ENCODE data around the gene CACNA1G. TPM values are rescaled to one million over a fixed set of nuclear protein-coding genes. Genes with fewer than 3 reads are reported as not detected.

CACNA1G gene
- total RNA-seq, 1 donor from 2014 or later: 29.0 TPM

- Mint-ChIP-seq H3K9me3 (no peaks in the 10 kb centered on the region), H3K4me1 (peaks cover 25% of the 10 kb centered on the region), H3K36me3 (no peaks in the 10 kb centered on the region), H3K27ac (no peak overlapping the region), H3K27me3 (ENCODE audit: low read depth) (peaks cover 1% of the 10 kb centered on the region), H3K4me3 (no peak overlapping the region)
- DNase-seq (ENCODE audit: low spot score in 2 of 2, unreplicated experiment in 2 of 2): no peak
- TF ChIP-seq, protein P1, sequence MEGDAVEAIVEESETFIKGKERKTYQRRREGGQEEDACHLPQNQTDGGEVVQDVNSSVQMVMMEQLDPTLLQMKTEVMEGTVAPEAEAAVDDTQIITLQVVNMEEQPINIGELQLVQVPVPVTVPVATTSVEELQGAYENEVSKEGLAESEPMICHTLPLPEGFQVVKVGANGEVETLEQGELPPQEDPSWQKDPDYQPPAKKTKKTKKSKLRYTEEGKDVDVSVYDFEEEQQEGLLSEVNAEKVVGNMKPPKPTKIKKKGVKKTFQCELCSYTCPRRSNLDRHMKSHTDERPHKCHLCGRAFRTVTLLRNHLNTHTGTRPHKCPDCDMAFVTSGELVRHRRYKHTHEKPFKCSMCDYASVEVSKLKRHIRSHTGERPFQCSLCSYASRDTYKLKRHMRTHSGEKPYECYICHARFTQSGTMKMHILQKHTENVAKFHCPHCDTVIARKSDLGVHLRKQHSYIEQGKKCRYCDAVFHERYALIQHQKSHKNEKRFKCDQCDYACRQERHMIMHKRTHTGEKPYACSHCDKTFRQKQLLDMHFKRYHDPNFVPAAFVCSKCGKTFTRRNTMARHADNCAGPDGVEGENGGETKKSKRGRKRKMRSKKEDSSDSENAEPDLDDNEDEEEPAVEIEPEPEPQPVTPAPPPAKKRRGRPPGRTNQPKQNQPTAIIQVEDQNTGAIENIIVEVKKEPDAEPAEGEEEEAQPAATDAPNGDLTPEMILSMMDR (IDR thresholded peaks at IDR 0.05; ENCODE audit: unreplicated experiment): no peak
Measured at GRCh38 chr17:50661348-50661747, 100.8 kb downstream of the CACNA1G start.

GRCh38 chr17:50661795-50662391 lies 101.4 kb downstream of the CACNA1G start:
- TF ChIP-seq, protein P1 (IDR thresholded peaks at IDR 0.05; ENCODE audit: unreplicated experiment): no peak
- Mint-ChIP-seq H3K36me3 (no peaks in the 10 kb centered on the region), H3K4me1 (peaks cover 25% of the 10 kb centered on the region), H3K27me3 (ENCODE audit: low read depth) (peaks cover 1% of the 10 kb centered on the region), H3K9me3 (no peaks in the 10 kb centered on the region), H3K27ac (peak overlapping the region; percentile 69), H3K4me3 (no peak overlapping the region)
- no peak for DNase-seq (ENCODE audit: low spot score in 2 of 2, unreplicated experiment in 2 of 2)

DNA sequence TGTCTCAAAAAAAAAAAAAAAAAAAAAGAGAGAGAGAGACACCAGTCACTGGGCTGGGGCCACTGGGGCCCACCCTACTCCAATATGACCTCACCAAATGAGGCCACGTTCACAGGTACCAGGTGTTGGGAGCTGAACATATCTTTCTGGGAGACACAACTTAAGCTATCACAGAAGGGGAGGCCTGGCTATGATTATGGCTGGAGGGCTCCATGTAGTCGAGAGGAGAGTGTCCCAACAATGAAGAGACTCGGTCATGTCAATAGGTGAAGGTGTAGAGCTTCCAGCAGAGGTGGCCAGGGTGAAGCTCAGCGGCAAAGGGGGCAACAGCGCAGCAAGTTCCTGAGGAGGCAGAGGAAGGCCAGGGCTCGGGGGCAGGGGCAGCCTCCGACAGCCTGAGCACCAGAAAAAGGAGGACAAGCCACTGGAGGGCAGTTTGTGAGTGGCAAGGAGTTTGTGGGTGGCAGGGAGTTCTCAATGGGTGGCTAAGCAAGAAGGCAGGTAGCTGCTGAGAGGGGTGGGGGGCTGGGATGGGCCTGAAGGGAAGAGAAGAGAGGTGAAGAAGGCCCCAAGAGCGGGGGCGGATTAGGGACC lies 102.2 kb downstream of the CACNA1G start:
- DNase-seq (ENCODE audit: low spot score in 2 of 2, unreplicated experiment in 2 of 2): no peak
- no peak overlapping the region for H3K4me3 Mint-ChIP-seq
- peaks cover 1% of the 10 kb centered on the region for H3K27me3 Mint-ChIP-seq (ENCODE audit: low read depth)
- no peaks in the 10 kb centered on the region for H3K9me3 Mint-ChIP-seq
- H3K4me1 Mint-ChIP-seq: peaks cover 25% of the 10 kb centered on the region
- H3K27ac Mint-ChIP-seq: no peak overlapping the region
- no peaks in the 10 kb centered on the region for H3K36me3 Mint-ChIP-seq
- TF ChIP-seq, protein P1 (IDR thresholded peaks at IDR 0.05; ENCODE audit: unreplicated experiment): no peak

GRCh38 chr17:50663812-50664374 lies 103.4 kb downstream of the CACNA1G start:
- Mint-ChIP-seq H3K4me1 (peaks cover 19% of the 10 kb centered on the region), H3K4me3 (no peak overlapping the region), H3K9me3 (no peaks in the 10 kb centered on the region), H3K36me3 (no peaks in the 10 kb centered on the region), H3K27ac (no peak overlapping the region), H3K27me3 (ENCODE audit: low read depth) (no peaks in the 10 kb centered on the region)
- TF ChIP-seq, protein P1 (IDR thresholded peaks at IDR 0.05; ENCODE audit: unreplicated experiment): no peak
- DNase-seq (ENCODE audit: low spot score in 2 of 2, unreplicated experiment in 2 of 2): no peak

DNA sequence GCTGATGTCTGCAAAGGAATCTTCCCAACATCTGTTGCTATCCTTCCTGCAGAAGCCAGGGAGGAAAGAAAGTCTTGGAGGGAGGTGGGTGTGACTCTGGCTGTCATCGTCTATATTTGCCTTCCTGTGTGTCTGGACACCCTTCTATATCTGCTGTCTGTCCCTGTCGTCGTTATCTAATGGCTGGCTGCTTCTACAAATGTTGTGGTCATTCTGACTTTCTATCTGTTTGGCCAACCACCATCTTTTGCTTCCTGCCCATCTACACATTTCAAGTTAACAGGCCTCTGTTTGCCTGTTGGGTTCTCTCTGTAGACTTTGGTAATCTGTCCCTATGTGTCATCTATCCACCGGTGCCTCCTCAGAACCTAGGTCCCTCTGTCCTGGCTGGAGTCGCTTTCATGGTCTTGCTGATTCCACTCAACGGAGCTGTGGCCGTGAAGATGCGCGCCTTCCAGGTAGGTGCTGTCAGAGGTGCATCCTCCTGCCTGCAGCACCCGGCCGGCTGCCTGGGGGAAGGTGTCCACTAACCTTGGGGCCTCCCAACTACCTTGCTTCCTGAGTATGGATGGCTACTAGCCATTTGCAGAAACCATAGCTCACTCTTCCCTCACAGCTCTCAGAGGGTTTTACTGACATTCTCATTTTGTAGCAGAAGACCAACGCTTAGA lies 104.4 kb downstream of the CACNA1G start:
- TF ChIP-seq, protein P1 (IDR thresholded peaks at IDR 0.05; ENCODE audit: unreplicated experiment): no peak
- no peaks in the 10 kb centered on the region for H3K9me3 Mint-ChIP-seq
- peaks cover 19% of the 10 kb centered on the region for H3K4me1 Mint-ChIP-seq
- H3K27ac Mint-ChIP-seq: no peak overlapping the region
- no peaks in the 10 kb centered on the region for H3K36me3 Mint-ChIP-seq
- H3K27me3 Mint-ChIP-seq (ENCODE audit: low read depth): no peaks in the 10 kb centered on the region
- H3K4me3 Mint-ChIP-seq: no peak overlapping the region
- DNase-seq (ENCODE audit: low spot score in 2 of 2, unreplicated experiment in 2 of 2): no peak

Data from mesothelial cell of epicardium (in vitro differentiated cells).